GM04503 (cell line): ENCODE measurements around the gene EFNB3.

Experiments used
- DNase-seq: peaks from one replicate; pipeline ENCODE4 v3.0.0-alpha.2; 2012; ENCODE audit warnings: low read depth

Gene EFNB3

GRCh38 chr17:7704601-7705268 is at the start of gene EFNB3:
Gene EFNB3, plus strand, starts transcription at chr17:7705202. Its CDS starts 397 bp downstream, at chr17:7705599.
- DNase-seq: no peak

- no peak for DNase-seq
Measured at GRCh38 chr17:7655541-7655840, 49.5 kb upstream of the EFNB3 start.

DNA sequence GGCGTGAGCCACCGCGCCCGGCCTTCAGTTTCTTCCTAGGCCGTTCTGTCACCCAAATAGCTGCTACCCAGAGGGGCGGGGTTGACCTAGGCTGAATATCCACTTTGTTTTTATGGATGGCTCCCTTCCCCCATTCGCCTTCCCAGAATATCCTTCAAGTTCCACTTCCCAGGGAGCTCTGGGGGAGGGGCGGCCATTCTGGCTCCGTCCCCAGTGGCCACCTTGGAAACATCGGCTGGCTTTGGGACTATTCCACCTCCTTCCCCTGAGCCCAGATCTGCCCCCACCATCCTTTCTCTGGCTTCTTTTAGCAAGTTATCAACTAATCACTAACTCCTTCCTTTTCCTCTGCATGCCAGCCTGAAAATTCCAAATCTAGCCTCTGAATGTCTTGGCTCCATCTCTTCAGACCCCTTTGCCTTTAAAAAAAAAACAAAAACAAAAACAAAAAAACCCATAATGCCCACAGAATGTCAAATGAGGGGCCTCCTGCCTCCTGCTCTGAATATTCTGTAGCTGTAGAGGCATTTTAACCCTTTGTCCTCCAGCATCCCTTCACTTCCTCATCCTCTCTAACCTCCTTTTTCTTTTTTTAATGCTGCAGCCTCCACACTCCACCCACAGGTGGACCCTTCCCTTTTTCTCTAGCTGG is 47.9 kb upstream of the EFNB3 start:
- DNase-seq: no peak

- no peak for DNase-seq
Measured at GRCh38 chr17:7667656-7668406, 37.2 kb upstream of the EFNB3 start.

DNA sequence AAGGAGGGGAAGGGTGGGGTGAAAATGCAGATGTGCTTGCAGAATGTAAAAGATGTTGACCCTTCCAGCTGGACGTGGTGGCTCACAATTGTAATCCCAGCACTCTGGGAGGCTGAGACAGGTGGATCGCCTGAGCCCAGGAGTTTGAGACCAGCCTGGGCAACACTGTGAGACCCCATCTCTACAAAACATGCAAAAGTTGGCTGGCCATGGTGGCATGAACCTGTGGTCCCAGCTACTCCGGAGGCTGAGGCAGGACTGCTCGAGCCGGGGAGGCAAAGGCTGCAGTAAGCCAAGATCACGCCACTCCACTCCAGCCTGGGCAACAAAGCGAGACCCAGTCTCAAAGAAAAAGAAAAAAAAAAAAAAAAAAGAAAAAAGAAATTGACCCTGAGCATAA is 36.5 kb upstream of the EFNB3 start:
- no peak for DNase-seq

DNA sequence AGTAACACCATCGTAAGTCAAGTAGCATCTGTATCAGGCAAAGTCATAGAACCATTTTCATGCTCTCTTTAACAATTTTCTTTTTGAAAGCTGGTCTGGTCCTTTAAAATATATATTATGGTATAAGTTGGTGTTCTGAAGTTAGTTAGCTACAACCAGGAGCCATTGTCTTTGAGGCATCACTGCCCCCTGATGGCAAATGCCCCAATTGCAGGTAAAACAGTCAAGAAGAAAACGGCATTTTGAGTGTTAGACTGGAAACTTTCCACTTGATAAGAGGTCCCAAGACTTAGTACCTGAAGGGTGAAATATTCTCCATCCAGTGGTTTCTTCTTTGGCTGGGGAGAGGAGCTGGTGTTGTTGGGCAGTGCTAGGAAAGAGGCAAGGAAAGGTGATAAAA is 31.8 kb upstream of the EFNB3 start:
- no peak for DNase-seq

GRCh38 chr17:7674934-7675333 is 30.1 kb upstream of the EFNB3 start:
- DNase-seq: no peak

DNA sequence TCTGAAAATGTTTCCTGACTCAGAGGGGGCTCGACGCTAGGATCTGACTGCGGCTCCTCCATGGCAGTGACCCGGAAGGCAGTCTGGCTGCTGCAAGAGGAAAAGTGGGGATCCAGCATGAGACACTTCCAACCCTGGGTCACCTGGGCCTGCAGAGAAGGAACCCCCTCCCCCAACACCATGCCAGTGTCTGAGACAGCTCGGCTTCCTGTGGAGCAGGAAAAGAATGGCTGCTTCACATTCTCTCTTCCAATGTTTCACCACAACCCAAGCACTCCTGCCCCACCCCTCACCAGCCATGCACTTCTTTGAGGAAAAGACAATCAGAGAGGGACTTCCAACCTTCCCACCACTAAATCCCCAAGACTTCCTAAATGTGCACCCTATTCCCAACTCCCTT is 28.5 kb upstream of the EFNB3 start:
- no peak for DNase-seq

DNA sequence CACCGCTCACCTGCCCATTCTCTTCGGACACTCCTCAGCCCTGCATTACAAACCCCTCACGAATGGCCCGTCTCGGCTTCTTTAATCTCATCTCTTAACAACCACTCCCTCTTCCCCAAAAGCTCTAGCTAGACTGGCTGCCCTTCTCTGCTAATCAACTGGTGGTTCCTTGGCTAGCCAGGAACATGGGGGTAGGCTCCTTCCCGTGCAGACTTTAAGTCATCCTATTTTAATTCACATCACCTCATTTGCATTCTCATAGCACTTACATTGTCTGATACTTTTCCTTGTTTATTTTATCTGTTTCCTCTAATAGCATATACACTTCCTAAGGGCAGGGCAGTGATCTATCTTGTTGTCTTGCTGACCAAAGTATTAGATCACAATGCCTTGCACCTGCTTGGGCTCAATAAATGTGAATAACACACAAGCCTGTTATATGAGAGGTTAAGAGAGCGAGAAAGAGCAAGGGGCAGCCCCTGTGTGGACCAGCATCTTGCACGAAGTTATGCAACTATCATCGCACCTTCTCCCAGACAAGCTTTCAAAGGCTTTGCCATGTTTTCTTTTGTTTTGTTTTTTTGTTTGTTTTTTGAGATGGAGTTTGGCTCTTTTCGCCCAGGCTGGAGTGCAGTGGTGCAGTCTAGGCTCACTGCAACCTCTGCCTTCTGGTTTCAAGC is 27.5 kb upstream of the EFNB3 start:
- DNase-seq: no peak

- DNase-seq: no peak
Measured at GRCh38 chr17:7684851-7685532, 20.0 kb upstream of the EFNB3 start.

GRCh38 chr17:7685533-7686221 is 19.3 kb upstream of the EFNB3 start:
- DNase-seq: no peak

GRCh38 chr17:7686222-7687071 is 18.6 kb upstream of the EFNB3 start:
- peak; percentile 72 for DNase-seq

DNA sequence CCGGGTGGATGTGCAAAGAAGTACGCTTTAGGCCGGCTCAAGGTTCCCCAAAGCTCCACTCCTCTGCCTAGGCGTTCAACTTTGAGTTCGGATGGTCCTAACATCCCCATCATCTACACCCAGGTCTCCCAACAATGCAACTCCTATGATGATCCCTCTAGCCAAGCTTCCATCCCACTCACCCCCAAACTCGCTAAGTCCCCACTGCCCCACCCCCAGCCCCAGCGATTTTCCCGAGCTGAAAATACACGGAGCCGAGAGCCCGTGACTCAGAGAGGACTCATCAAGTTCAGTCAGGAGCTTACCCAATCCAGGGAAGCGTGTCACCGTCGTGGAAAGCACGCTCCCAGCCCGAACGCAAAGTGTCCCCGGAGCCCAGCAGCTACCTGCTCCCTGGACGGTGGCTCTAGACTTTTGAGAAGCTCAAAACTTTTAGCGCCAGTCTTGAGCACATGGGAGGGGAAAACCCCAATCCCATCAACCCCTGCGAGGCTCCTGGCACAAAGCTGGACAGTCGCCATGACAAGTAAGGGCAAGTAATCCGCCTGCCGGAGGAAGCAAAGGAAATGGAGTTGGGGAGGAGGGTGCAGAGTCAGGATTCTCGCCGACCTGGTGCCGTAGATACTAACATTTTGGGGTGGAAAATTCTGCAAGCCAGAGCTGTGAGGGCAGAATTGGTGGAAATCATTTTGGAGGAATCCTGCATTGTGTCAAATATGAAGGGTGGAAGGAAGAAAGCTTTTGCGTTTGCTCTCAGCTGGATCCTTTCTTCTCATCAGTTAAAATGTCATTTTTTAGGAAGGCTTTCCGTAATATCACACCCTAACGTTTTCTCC is 17.7 kb upstream of the EFNB3 start, which contains the start of gene TP53:
Gene TP53 (minus strand): TSS at position 419 of the 836 bp plus-strand sequence. CDS start 10,896 bp downstream, outside the sequence.
- DNase-seq: peak; percentile 65

GRCh38 chr17:7687908-7688807 is 16.8 kb upstream of the EFNB3 start, which contains the start of gene WRAP53:
Gene WRAP53, plus strand, starts transcription at chr17:7688477. Its CDS starts 172 bp downstream, at chr17:7688649.
- DNase-seq: peak; percentile 96

DNA sequence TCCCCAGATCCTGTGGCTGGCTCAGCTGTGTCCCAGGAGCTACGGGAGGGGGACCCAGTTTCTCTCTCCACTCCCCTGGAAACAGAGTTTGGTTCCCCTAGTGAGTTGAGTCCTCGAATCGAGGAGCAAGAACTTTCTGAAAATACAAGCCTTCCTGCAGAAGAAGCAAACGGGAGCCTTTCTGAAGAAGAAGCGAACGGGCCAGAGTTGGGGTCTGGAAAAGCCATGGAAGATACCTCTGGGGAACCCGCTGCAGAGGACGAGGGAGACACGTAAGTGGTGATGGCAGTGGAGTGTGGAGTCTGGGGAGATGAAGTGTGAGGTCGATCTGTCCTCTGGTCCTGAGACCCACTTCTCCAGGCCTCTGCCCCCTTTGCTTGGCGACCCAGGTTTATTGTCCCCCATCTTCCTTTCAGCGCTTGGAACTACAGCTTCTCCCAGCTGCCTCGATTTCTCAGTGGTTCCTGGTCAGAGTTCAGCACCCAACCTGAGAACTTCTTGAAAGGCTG is 16.1 kb upstream of the EFNB3 start:
- no peak for DNase-seq

- DNase-seq: no peak
Measured at GRCh38 chr17:7695586-7695985, 9.4 kb upstream of the EFNB3 start.

- DNase-seq: no peak
Measured at GRCh38 chr17:7697828-7698588, 7.0 kb upstream of the EFNB3 start.
